Rectal smooth muscle tissue (tissue), 1 donor: ENCODE measurements around the gene MLPH.

Experiments used
- H3K27ac ChIP-seq: one replicate; pipeline ENCODE4 v1.7.0; 2013; ENCODE audit warnings: low read depth, low read length, inconsistent platforms
- H3K27me3 ChIP-seq: one replicate; pipeline ENCODE4 v1.7.0; 2013; ENCODE audit warnings: low read length; ENCODE audit not compliant: control insufficient read depth, insufficient read depth
- H3K36me3 ChIP-seq: one replicate; pipeline ENCODE4 v1.7.0; 2013; ENCODE audit warnings: low read length; ENCODE audit not compliant: control insufficient read depth, insufficient read depth
- H3K4me1 ChIP-seq: one replicate; pipeline ENCODE4 v1.7.0; 2013; ENCODE audit warnings: low read length; ENCODE audit not compliant: control insufficient read depth, insufficient read depth
- H3K4me3 ChIP-seq: one replicate; pipeline ENCODE4 v1.7.0; 2013; ENCODE audit warnings: low read length
- H3K9ac ChIP-seq: one replicate; pipeline ENCODE4 v1.7.0; 2013; ENCODE audit warnings: low read length

The MLPH gene

GRCh38 chr2:237599465-237600110, 112.5 kb downstream of the MLPH start:
- Histone ChIP-seq H3K27me3 (no peaks in the 10 kb centered on the region), H3K4me1 (peaks cover 17% of the 10 kb centered on the region), H3K9ac (no peak overlapping the region), H3K4me3 (peak overlapping the region; percentile 55), H3K27ac (peak overlapping the region; percentile 83), H3K36me3 (no peaks in the 10 kb centered on the region)

DNA sequence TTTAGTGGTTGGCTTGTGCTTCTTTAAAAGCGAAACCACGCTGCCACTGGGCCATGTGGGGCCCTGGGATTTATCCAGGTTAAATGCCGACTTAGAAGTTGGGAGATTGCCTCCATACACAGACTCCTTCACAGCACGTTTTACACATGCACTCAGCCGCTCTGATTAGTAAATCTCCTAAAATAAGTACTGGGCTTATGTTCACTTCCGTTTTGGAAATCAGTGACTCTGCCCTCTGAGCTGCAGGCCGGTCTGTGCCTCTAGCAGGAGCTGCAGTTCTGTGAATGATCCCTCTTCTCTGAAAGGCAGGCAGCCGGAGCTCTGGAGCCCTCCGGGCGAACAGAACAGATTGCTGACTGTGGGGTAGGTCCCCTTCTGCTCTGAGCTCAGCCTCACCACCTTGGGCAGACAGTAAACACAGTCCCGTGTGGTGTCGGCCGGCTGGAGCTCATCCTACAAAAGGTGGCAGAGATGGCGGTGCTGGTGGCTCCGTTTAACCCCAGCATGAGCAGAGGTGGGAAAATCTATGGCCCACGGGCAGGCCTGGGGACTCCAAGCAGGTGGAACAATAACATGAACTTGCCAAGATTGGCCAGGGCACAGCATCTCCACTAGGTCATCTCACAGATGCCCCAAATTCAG, 113.3 kb downstream of the MLPH start:
- H3K36me3 ChIP-seq, result no peaks in the 10 kb centered on the region
- H3K27me3 ChIP-seq, result no peaks in the 10 kb centered on the region
- peak overlapping the region; percentile 55 for H3K4me3 ChIP-seq
- H3K9ac ChIP-seq, result no peak overlapping the region
- peak overlapping the region; percentile 83 for H3K27ac ChIP-seq
- H3K4me1 ChIP-seq, result peaks cover 11% of the 10 kb centered on the region

DNA sequence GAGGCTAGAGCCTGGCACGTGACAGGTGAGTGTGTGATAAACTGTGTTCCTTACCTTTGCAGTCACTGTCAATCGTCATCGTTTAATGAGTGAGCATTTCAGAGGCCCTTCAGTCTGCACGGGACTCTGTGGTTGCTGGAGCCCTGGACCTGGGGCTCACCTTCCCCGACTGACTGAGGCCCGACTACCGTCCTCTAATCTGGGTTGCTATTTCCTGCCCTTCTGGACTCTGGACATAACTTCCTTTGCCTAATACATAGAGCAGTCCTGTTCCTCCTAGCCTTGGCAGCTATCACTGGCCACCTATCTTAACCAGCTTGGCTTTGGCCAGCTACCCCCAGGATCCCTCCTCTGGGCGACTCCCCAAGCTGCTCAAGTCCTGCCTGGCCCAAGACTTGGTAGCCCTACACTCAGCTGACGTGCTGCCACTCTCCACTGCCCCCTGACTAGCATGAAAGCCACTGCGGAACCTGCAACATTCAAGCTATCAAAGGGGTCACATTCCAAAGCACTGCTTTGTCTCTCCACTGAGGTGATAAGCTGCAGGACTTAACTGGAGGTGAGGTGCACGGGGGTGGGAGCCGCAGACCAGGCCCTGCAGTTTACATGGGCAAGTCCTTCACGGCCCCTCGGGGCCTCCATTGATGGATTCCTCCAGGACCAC, 114.5 kb downstream of the MLPH start:
- Histone ChIP-seq H3K4me3 (no peak overlapping the region), H3K4me1 (peaks cover 10% of the 10 kb centered on the region), H3K36me3 (no peaks in the 10 kb centered on the region), H3K27ac (no peak overlapping the region), H3K9ac (no peak overlapping the region), H3K27me3 (no peaks in the 10 kb centered on the region)

DNA sequence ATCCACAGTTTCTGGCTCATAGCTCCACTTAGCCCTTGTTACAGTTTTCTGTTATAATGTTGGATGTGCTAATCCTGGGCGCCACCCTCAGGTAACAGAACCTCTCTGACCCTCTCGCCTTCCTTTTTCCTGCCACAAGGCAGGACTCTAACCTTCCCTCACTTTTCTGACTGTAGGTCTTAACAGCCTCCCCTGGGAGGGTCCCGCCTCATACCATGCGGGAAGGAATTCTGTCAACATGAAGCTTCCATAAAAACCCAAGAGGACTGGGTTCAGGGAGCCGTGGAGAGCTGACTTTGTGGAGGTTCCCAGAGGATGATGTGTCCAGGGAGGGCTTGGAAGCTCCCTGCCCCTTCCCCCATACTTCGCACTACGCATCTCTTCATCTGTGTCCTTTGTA, 115.4 kb downstream of the MLPH start:
- Histone ChIP-seq H3K4me3 (no peak overlapping the region), H3K27me3 (no peaks in the 10 kb centered on the region), H3K27ac (no peak overlapping the region), H3K36me3 (no peaks in the 10 kb centered on the region), H3K9ac (no peak overlapping the region), H3K4me1 (peaks cover 10% of the 10 kb centered on the region)

- no peak overlapping the region for H3K27ac ChIP-seq
- H3K4me3 ChIP-seq, result no peak overlapping the region
- no peak overlapping the region for H3K9ac ChIP-seq
Measured at GRCh38 chr2:237603049-237603717, 116.1 kb downstream of the MLPH start.

GRCh38 chr2:237603718-237604362, 116.8 kb downstream of the MLPH start:
- Histone ChIP-seq H3K9ac (no peak overlapping the region), H3K4me3 (no peak overlapping the region), H3K27ac (no peak overlapping the region)

More at GRCh38 chr2:237603049-237603717, 116.1 kb downstream of the MLPH start:
- Histone ChIP-seq H3K36me3 (no peaks in the 10 kb centered on the region), H3K27me3 (no peaks in the 10 kb centered on the region), H3K4me1 (peaks cover 10% of the 10 kb centered on the region)

DNA sequence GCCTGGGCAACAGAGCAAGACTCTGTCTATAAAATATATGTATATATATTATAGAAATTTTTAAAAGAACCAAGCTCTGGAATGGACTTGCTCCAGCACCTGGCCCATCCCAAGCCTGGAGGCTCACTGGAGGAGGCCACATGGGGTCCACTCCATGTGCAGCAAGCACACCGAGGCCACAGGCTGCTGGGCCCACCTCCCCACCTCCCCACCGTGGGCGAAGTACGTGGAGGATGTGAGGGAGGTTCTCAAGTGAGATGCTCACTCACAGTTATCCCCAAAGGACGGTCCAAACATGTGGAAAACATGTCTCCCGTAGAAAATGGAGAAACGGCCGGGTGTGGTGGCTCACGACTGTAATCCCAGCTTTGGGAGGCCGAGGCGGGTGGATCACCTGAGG, 117.3 kb downstream of the MLPH start:
- Histone ChIP-seq H3K4me3 (no peak overlapping the region), H3K27me3 (no peaks in the 10 kb centered on the region), H3K36me3 (no peaks in the 10 kb centered on the region), H3K9ac (no peak overlapping the region), H3K27ac (no peak overlapping the region), H3K4me1 (peaks cover 10% of the 10 kb centered on the region)

More at GRCh38 chr2:237603718-237604362, 116.8 kb downstream of the MLPH start:
- Histone ChIP-seq H3K4me1 (peaks cover 10% of the 10 kb centered on the region), H3K27me3 (no peaks in the 10 kb centered on the region), H3K36me3 (no peaks in the 10 kb centered on the region)
